HCT116 (cell line): ENCODE results near the gene SLC2A9.

ENCODE experiments used
- CTCF ChIP-seq, 3 experiments: fragments of 200-600 bp in 1 of 3; sonication (generic) in 1 of 3; IDR thresholded peaks in 2 of 3; conservative IDR thresholded peaks in 1 of 3; 2 replicates each; pipeline ENCODE4 v1.5.1; 2012 to 2017; ENCODE audit warnings: low read depth in 2 of 3, low read length in 2 of 3, antibody characterized with exemption in 1 of 3, borderline replicate concordance in 1 of 3, control low read depth in 1 of 3, mild to moderate bottlenecking in 1 of 3, mixed read lengths in 1 of 3, mixed run types in 1 of 3, moderate library complexity in 1 of 3; ENCODE audit not compliant: insufficient read depth in 1 of 3
- JUND ChIP-seq: IDR thresholded peaks from 2 replicates; pipeline ENCODE4 v1.6.1; 2012
- POLR2AphosphoS5 ChIP-seq: IDR thresholded peaks from 2 replicates; pipeline ENCODE4 v1.6.1; 2011; ENCODE audit warnings: mild to moderate bottlenecking, low read depth, low read length, moderate library complexity
- SIN3A ChIP-seq: IDR thresholded peaks from 2 replicates; pipeline ENCODE4 v1.6.1; 2012; ENCODE audit warnings: low read depth
- TCF7L2 ChIP-seq: IDR thresholded peaks from 2 replicates; pipeline ENCODE4 v1.7.0; 2011; ENCODE audit warnings: borderline replicate concordance, inconsistent platforms; ENCODE audit not compliant: insufficient read depth, insufficient read length; ENCODE audit errors: extremely low read depth

- TF ChIP-seq TCF7L2 = no peak
- no peak for TF ChIP-seq SIN3A
- TF ChIP-seq JUND = no peak
- TF ChIP-seq POLR2AphosphoS5 = no peak
- no peak for TF ChIP-seq CTCF (IDR thresholded peaks at IDR 0.05 in 2 of 3, conservative IDR thresholded peaks at IDR 0.05 in 1 of 3; ENCODE audit: borderline replicate concordance in 1 of 3, insufficient read depth in 1 of 3, low read depth in 2 of 3, low read length in 2 of 3)
Measured at GRCh38 chr4:9782136-9782436, 239.2 kb downstream of the SLC2A9 start.
